Activated naive CD4-positive, alpha-beta T cell treated with anti-CD3 and anti-CD28 coated beads, Interleukin-2, amount 50 U/mL, for 16 hours (primary cell): Measurements from ENCODE around the gene UTP4.
"Not testable (repeated sequence)": the region's sequence is repeated elsewhere in the genome, so short reads cannot be mapped to it uniquely, and the experiment has no call there.

Experiments used
- DNase-seq: peaks from one replicate; pipeline ENCODE4 v3.0.0-alpha.2; 2020

UTP4 gene

GRCh38 chr16:69111216-69111875 is 21.1 kb upstream of the UTP4 start:
- DNase-seq = no peak

- no peak for DNase-seq
These were observed 20.6 kb upstream of the UTP4 start for GRCh38 chr16:69111876-69112230.

GRCh38 chr16:69112285-69113129 is 19.9 kb upstream of the UTP4 start:
- DNase-seq = peak; percentile 59

GRCh38 chr16:69113216-69113615 is 19.2 kb upstream of the UTP4 start:
- no peak for DNase-seq

GRCh38 chr16:69114346-69114975 is 18.0 kb upstream of the UTP4 start:
- DNase-seq = no peak

GRCh38 chr16:69114976-69115355 is 17.5 kb upstream of the UTP4 start:
- no peak for DNase-seq

GRCh38 chr16:69115361-69115760 is 17.1 kb upstream of the UTP4 start:
- no peak for DNase-seq

- no peak for DNase-seq
These were observed 16.6 kb upstream of the UTP4 start for GRCh38 chr16:69115837-69116236.

- DNase-seq = no peak
These were observed 16.1 kb upstream of the UTP4 start for GRCh38 chr16:69116256-69116875.

GRCh38 chr16:69116906-69117305 is 15.5 kb upstream of the UTP4 start:
- no peak for DNase-seq

GRCh38 chr16:69118468-69118867 is 14.0 kb upstream of the UTP4 start:
- DNase-seq = no peak

GRCh38 chr16:69118994-69119393 is 13.5 kb upstream of the UTP4 start:
- DNase-seq = no peak

- no peak for DNase-seq
These were observed 12.9 kb upstream of the UTP4 start for GRCh38 chr16:69119536-69119935.

GRCh38 chr16:69120096-69120664 is 12.3 kb upstream of the UTP4 start:
- no peak for DNase-seq

GRCh38 chr16:69123910-69124309 is 8.5 kb upstream of the UTP4 start:
- DNase-seq = peak; percentile 67

- not testable (repeated sequence) for DNase-seq
These were observed 8.0 kb upstream of the UTP4 start for GRCh38 chr16:69124406-69124805.

- DNase-seq = not testable (repeated sequence)
These were observed 7.5 kb upstream of the UTP4 start for GRCh38 chr16:69124961-69125360.

GRCh38 chr16:69126221-69126620 is 6.2 kb upstream of the UTP4 start:
- no peak for DNase-seq

GRCh38 chr16:69126801-69127200 is 5.6 kb upstream of the UTP4 start:
- not testable (repeated sequence) for DNase-seq

- no peak for DNase-seq
These were observed 4.4 kb upstream of the UTP4 start for GRCh38 chr16:69127966-69128510.

GRCh38 chr16:69130461-69130860 is 2.0 kb upstream of the UTP4 start:
- no peak for DNase-seq

- no peak for DNase-seq
These were observed 1.1 kb upstream of the UTP4 start for GRCh38 chr16:69131167-69131838.
